HG03159 (cell line): Measurements from ENCODE around the gene ICA1L.

Source experiments
- ATAC-seq: cut with Tn5 transposase; IDR thresholded peaks from one replicate; pipeline ENCODE4 v1.9.1; 2021; ENCODE audit warnings: mild to moderate bottlenecking, moderate library complexity; ENCODE audit not compliant: unreplicated experiment

ICA1L gene

GRCh38 chr2:202782940-202783558, 88.5 kb downstream of the ICA1L start:
- ATAC-seq = no peak

- ATAC-seq = peak; percentile 93
Measured at GRCh38 chr2:202780514-202781021, 91.0 kb downstream of the ICA1L start.

GRCh38 chr2:202778217-202778616, 93.3 kb downstream of the ICA1L start:
- no peak for ATAC-seq

- ATAC-seq = no peak
Measured at GRCh38 chr2:202774104-202774503, 97.5 kb downstream of the ICA1L start.

GRCh38 chr2:202773301-202773973, 98.1 kb downstream of the ICA1L start:
- no peak for ATAC-seq

GRCh38 chr2:202771741-202772460, 99.7 kb downstream of the ICA1L start:
- no peak for ATAC-seq

- ATAC-seq = no peak
Measured at GRCh38 chr2:202771336-202771735, 100.2 kb downstream of the ICA1L start.

GRCh38 chr2:202769201-202769600, 102.4 kb downstream of the ICA1L start:
- no peak for ATAC-seq

GRCh38 chr2:202768273-202768672, 103.3 kb downstream of the ICA1L start:
- no peak for ATAC-seq

GRCh38 chr2:202765436-202765835, 106.1 kb downstream of the ICA1L start:
- no peak for ATAC-seq

- no peak for ATAC-seq
Measured at GRCh38 chr2:202764991-202765390, 106.6 kb downstream of the ICA1L start.

- no peak for ATAC-seq
Measured at GRCh38 chr2:202763916-202764315, 107.7 kb downstream of the ICA1L start.

GRCh38 chr2:202762556-202762955, 109.0 kb downstream of the ICA1L start:
- no peak for ATAC-seq

GRCh38 chr2:202760848-202761247, 110.7 kb downstream of the ICA1L start:
- no peak for ATAC-seq

GRCh38 chr2:202758604-202759003, 113.0 kb downstream of the ICA1L start:
- ATAC-seq = no peak

GRCh38 chr2:202758128-202758527, 113.4 kb downstream of the ICA1L start:
- ATAC-seq = no peak

- ATAC-seq = no peak
Measured at GRCh38 chr2:202757339-202757738, 114.2 kb downstream of the ICA1L start.

GRCh38 chr2:202756598-202756997, 115.0 kb downstream of the ICA1L start:
- ATAC-seq = no peak

- ATAC-seq = no peak
Measured at GRCh38 chr2:202754936-202755335, 116.6 kb downstream of the ICA1L start.

GRCh38 chr2:202752071-202752470, 119.5 kb downstream of the ICA1L start:
- ATAC-seq = no peak

GRCh38 chr2:202750763-202751427, 120.7 kb downstream of the ICA1L start:
- no peak for ATAC-seq
